Measurements from ENCODE around the gene PDCD11.

DNA sequence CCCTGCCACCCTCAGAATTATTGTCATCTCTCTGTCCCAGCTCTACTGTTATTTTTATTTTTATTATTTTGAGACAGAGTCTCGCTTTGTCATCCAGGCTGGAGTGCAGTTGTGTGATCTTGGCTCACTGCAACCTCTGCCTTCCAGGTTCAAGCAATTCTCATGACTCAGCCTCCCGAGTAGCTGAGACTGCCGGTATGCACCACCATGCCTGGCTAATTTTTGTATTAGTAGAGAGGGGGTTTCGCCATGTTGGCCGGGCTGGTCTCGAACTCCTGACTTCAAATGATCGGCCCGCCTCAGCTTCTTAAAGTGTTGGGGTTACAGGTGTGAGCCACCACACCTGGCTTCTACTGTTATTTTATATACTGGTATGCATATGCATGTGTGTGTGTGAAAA is 44.8 kb downstream of the PDCD11 start:
- TF ChIP-seq CTCF (IDR thresholded peaks at IDR 0.05) (no peak), POLR2A (IDR thresholded peaks at IDR 0.05) (no peak), EP300 (IDR thresholded peaks at IDR 0.05) (no peak)

All from suprapubic skin (tissue), 3 donors.